IMR-90 (cell line): Measurements from ENCODE around the gene ARHGAP31. TPM values are rescaled to one million over a fixed set of nuclear protein-coding genes. Genes with fewer than 3 reads are reported as not detected.

ENCODE experiments used
- ATAC-seq: fragments of 200-7000 bp; cut with Tn5 transposase; 2 replicates; pipeline ENCODE4 v1.9.1; 2020; ENCODE audit warnings: low read depth, mild to moderate bottlenecking, moderate library complexity
- BruUV-seq: library from RNA; stranded (reverse); fragments of 400-500 nt; replicated peaks from 2 replicates; lab custom pipeline; 2021; lab: Mats Ljungman, UMichigan
- CTCF ChIA-PET: fragments of 300-600 bp; formaldehyde crosslinking; extraction: SDS; loops from one replicate; lab custom pipeline; 2021; ENCODE audit warnings: antibody characterized with exemption; lab: Yijun Ruan, JAX
- POLR2A ChIA-PET: fragments of 300-600 bp; sonication (Branson Sonifier 250); formaldehyde crosslinking; loops from one replicate; lab custom pipeline; 2022; ENCODE audit warnings: antibody characterized with exemption; ENCODE audit not compliant: unreplicated experiment; lab: Charles Lee
- DNase-seq: peaks from one replicate; pipeline ENCODE4 v3.0.0; 2013
- H2AFZ ChIP-seq: replicated peaks from 2 replicates; pipeline ENCODE3; 2013; ENCODE audit warnings: low read length, mild to moderate bottlenecking; ENCODE audit not compliant: poor library complexity
- H2AK5ac ChIP-seq: 2 replicates; pipeline ENCODE4 v1.6.1; 2013; ENCODE audit warnings: low read depth, low read length, inconsistent platforms
- H2AK9ac ChIP-seq: replicated peaks from 2 replicates; pipeline ENCODE3; 2013; ENCODE audit warnings: mild to moderate bottlenecking, low read depth, low read length, moderate library complexity; ENCODE audit not compliant: poor library complexity
- H2BK120ac ChIP-seq: 2 replicates; pipeline ENCODE4 v1.6.1; 2013; ENCODE audit warnings: low read depth, low read length, inconsistent platforms
- H2BK15ac ChIP-seq: 3 replicates; pipeline ENCODE4 v1.6.1; 2013; ENCODE audit warnings: low read depth, low read length, inconsistent platforms
- H2BK20ac ChIP-seq: 2 replicates; pipeline ENCODE4 v1.6.1; 2013; ENCODE audit warnings: low read depth, mild to moderate bottlenecking, inconsistent platforms, low read length, moderate library complexity
- H2BK5ac ChIP-seq: 2 replicates; pipeline ENCODE4 v1.6.1; 2013; ENCODE audit warnings: mild to moderate bottlenecking, low read depth, low read length, inconsistent platforms; ENCODE audit not compliant: poor library complexity, severe bottlenecking
- H3K14ac ChIP-seq: replicated peaks from 2 replicates; pipeline ENCODE4 v1.6.1; 2013; ENCODE audit warnings: low read depth, low read length, inconsistent platforms
- H3K18ac ChIP-seq: 2 replicates; pipeline ENCODE4 v1.6.1; 2013; ENCODE audit warnings: low read depth, low read length, control low read depth
- H3K23ac ChIP-seq: 2 replicates; pipeline ENCODE4 v1.6.1; 2013; ENCODE audit warnings: low read depth, low read length, inconsistent platforms
- H3K27ac ChIP-seq: 2 replicates; pipeline ENCODE4 v1.5.1; 2013; ENCODE audit warnings: mild to moderate bottlenecking, control low read depth, low read length; ENCODE audit not compliant: insufficient read depth
- H3K27me3 ChIP-seq: 2 replicates; pipeline ENCODE4 v1.6.1; 2013; ENCODE audit warnings: low read length; ENCODE audit not compliant: control insufficient read depth, insufficient read depth
- H3K36me3 ChIP-seq: 2 replicates; pipeline ENCODE4 v1.6.1; 2013; ENCODE audit warnings: low read length, mixed read lengths; ENCODE audit not compliant: control insufficient read depth, insufficient read depth
- H3K4ac ChIP-seq: 2 replicates; pipeline ENCODE4 v1.6.1; 2013; ENCODE audit warnings: low read depth, low read length, inconsistent platforms
- H3K4me1 ChIP-seq: 2 replicates; pipeline ENCODE4 v1.6.1; 2013; ENCODE audit warnings: low read length, mixed read lengths; ENCODE audit not compliant: control insufficient read depth, insufficient read depth
- H3K4me2 ChIP-seq: 2 replicates; pipeline ENCODE4 v1.6.1; 2013; ENCODE audit warnings: low read depth, mild to moderate bottlenecking, control low read depth, low read length, moderate library complexity
- H3K4me3 ChIP-seq: 2 replicates; pipeline ENCODE4 v1.5.1; 2013; ENCODE audit warnings: low read depth, mild to moderate bottlenecking, control low read depth, low read length, moderate library complexity; ENCODE audit not compliant: insufficient read depth
- H3K56ac ChIP-seq: 2 replicates; pipeline ENCODE4 v1.6.1; 2013; ENCODE audit warnings: low read length, inconsistent platforms; ENCODE audit not compliant: insufficient read depth; ENCODE audit errors: extremely low read depth
- H3K79me1 ChIP-seq, 2 experiments: 2 replicates each; pipeline ENCODE4 v1.6.1; 2013; ENCODE audit warnings: low read length in 2 of 2, inconsistent platforms in 1 of 2, low read depth in 1 of 2
- H3K9ac ChIP-seq: 2 replicates; pipeline ENCODE4 v1.6.1; 2013; ENCODE audit warnings: low read depth, low read length, control low read depth
- H3K9me1 ChIP-seq: 2 replicates; pipeline ENCODE4 v1.6.1; 2013; ENCODE audit warnings: low read length, inconsistent platforms; ENCODE audit not compliant: insufficient read depth
- H3K9me3 ChIP-seq: 2 replicates; pipeline ENCODE4 v1.6.1; 2013; ENCODE audit warnings: low read length; ENCODE audit not compliant: control insufficient read depth, insufficient read depth
- H4K20me1 ChIP-seq: 2 replicates; pipeline ENCODE4 v1.6.1; 2013; ENCODE audit warnings: low read length, inconsistent platforms; ENCODE audit not compliant: insufficient read depth
- H4K5ac ChIP-seq: 2 replicates; pipeline ENCODE4 v1.6.1; 2013; ENCODE audit warnings: mild to moderate bottlenecking, low read depth, low read length, control low read depth
- H4K8ac ChIP-seq, 2 experiments: 2 replicates each; pipeline ENCODE4 v1.6.1; 2013; ENCODE audit warnings: low read depth in 2 of 2, low read length in 2 of 2, control low read depth in 1 of 2, inconsistent platforms in 1 of 2
- H4K91ac ChIP-seq: 2 replicates; pipeline ENCODE4 v1.6.1; 2013; ENCODE audit warnings: low read depth, low read length, inconsistent platforms; ENCODE audit not compliant: insufficient read depth
- BHLHE40 ChIP-seq: fragments of 150-350 bp; IDR thresholded peaks from 2 replicates; pipeline ENCODE4 v1.6.1; 2016; ENCODE audit warnings: mild to moderate bottlenecking, low read depth, low read length
- CEBPB ChIP-seq: IDR thresholded peaks from 2 replicates; pipeline ENCODE4 v1.6.1; 2012; ENCODE audit warnings: low read depth, low read length, improper control_type of control experiment
- CHD1 ChIP-seq: IDR thresholded peaks from 2 replicates; pipeline ENCODE4 v1.6.1; 2012; ENCODE audit warnings: low read depth, low read length, improper control_type of control experiment
- CTCF ChIP-seq: conservative IDR thresholded peaks from 2 replicates; pipeline ENCODE4 v1.5.1; 2012; ENCODE audit warnings: mild to moderate bottlenecking, low read depth, low read length, improper control_type of control experiment
- FOS ChIP-seq: fragments of 150-350 bp; IDR thresholded peaks from 2 replicates; pipeline ENCODE4 v1.6.1; 2016; ENCODE audit warnings: low read depth, low read length
- MAFK ChIP-seq: IDR thresholded peaks from 2 replicates; pipeline ENCODE4 v1.6.1; 2012; ENCODE audit warnings: low read depth, low read length, improper control_type of control experiment
- MAZ ChIP-seq: IDR thresholded peaks from 2 replicates; pipeline ENCODE4 v1.6.1; 2012; ENCODE audit warnings: low read depth, mild to moderate bottlenecking, low read length, improper control_type of control experiment, moderate library complexity, borderline replicate concordance
- MXI1 ChIP-seq: IDR thresholded peaks from 2 replicates; pipeline ENCODE4 v1.6.1; 2012; ENCODE audit warnings: low read depth, mild to moderate bottlenecking, low read length, moderate library complexity, borderline replicate concordance
- NFE2L2 ChIP-seq: fragments of 150-350 bp; IDR thresholded peaks from 2 replicates; pipeline ENCODE4 v1.6.1; 2016; ENCODE audit warnings: low read depth, mild to moderate bottlenecking, low read length
- POLR2A ChIP-seq: IDR thresholded peaks from 2 replicates; pipeline ENCODE4 v1.6.1; 2012; ENCODE audit warnings: mild to moderate bottlenecking, low read depth, low read length
- RAD21 ChIP-seq: IDR thresholded peaks from 2 replicates; pipeline ENCODE4 v1.6.1; 2012; ENCODE audit warnings: low read length, improper control_type of control experiment
- RCOR1 ChIP-seq: IDR thresholded peaks from 2 replicates; pipeline ENCODE4 v1.6.1; 2012; ENCODE audit warnings: mild to moderate bottlenecking, low read length, improper control_type of control experiment; ENCODE audit not compliant: insufficient replicate concordance
- RFX5 ChIP-seq: IDR thresholded peaks from 2 replicates; pipeline ENCODE4 v1.8.0; 2012; ENCODE audit warnings: low read depth, mild to moderate bottlenecking, low read length, moderate library complexity
- SMC3 ChIP-seq: fragments of 150-350 bp; IDR thresholded peaks from 2 replicates; pipeline ENCODE4 v1.6.1; 2016; ENCODE audit warnings: low read depth, mild to moderate bottlenecking, antibody characterized with exemption, low read length, moderate library complexity
- USF2 ChIP-seq: fragments of 150-350 bp; IDR thresholded peaks from 2 replicates; pipeline ENCODE4 v1.6.1; 2017; ENCODE audit warnings: mild to moderate bottlenecking, antibody characterized with exemption, low read length, low read depth
- WGBS, 2 experiments: methylation state at CpG; one replicate each; pipeline versions ENCODE4 v1.1.5 to v1.1.7; 2013; ENCODE audit warnings: missing lambda C conversion rate in 2 of 2; ENCODE audit not compliant: insufficient read length in 1 of 2; ENCODE audit errors: extremely low coverage in 2 of 2; 5-methylcytosine and 5-hydroxymethylcytosine counted together
- dilution Hi-C: fragments of 300-500 bp; cut with HindIII; formaldehyde crosslinking; loops from one replicate; pipeline ENCODE4 v1.14.3; 2018; ENCODE audit warnings: low sequenced_read_pairs; ENCODE audit not compliant: unreplicated experiment
- in situ Hi-C: fragments of 300-500 bp; cut with MboI; formaldehyde crosslinking; loops from 3 replicates; pipeline ENCODE4 v1.14.3; 2019; ENCODE audit warnings: low sequenced_read_pairs, inconsistent platforms, mixed read lengths
- intact Hi-C: fragments of 100-400 bp; cut with micrococcal nuclease; formaldehyde crosslinking; loops from 2 replicates; pipeline ENCODE4 v1.10.0; 2022
- polyA plus RNA-seq, 3 experiments: library from polyadenylated mRNA; depleted of rRNA; stranded (reverse); fragments of >200 nt; gene quantifications; 2 replicates each; pipeline ENCODE4 v1.2.3, GENCODE V29; 2012; ENCODE audit warnings: low replicate concordance in 1 of 3
- total RNA-seq: library from RNA; depleted of rRNA; stranded (reverse); fragments of >200 nt; gene quantifications from 2 replicates; pipeline ENCODE4 v1.2.3, GENCODE V29; 2012

ARHGAP31 gene
- total and polyA plus RNA-seq, 2 of the 4 experiments (the other 2 are of a cell fraction): 6.6 to 7.7 TPM

- no peaks in the 10 kb centered on the region for H3K4me1 ChIP-seq
- no peaks in the 10 kb centered on the region; a peak in 1 of 4 replicates for H3K79me1 ChIP-seq
- CTCF ChIA-PET: no interaction called here
- WGBS, 2 experiments: 100% methylated on average over 1 of the region's 7 CpGs; no CpG with 5 or more reads in 1 of the 2 experiments
- H3K56ac ChIP-seq: no peak overlapping the region
- H3K9me3 ChIP-seq: no peaks in the 10 kb centered on the region
- POLR2A ChIA-PET: no interaction called here
- peaks cover 4% of the 10 kb centered on the region; the same call in 1 of the 2 replicates for H3K9me1 ChIP-seq
- no peak overlapping the region for H2BK15ac ChIP-seq
- ATAC-seq: no peak
- no peak overlapping the region for H4K91ac ChIP-seq
- H3K27ac ChIP-seq: no peak overlapping the region
- H3K18ac ChIP-seq: no peak overlapping the region
- no peak overlapping the region for H2AK9ac ChIP-seq
- no peak overlapping the region for H2BK120ac ChIP-seq
- H3K14ac ChIP-seq: no peak overlapping the region
- no peaks in the 10 kb centered on the region for H3K27me3 ChIP-seq
- TF ChIP-seq SMC3: no peak
- TF ChIP-seq MXI1: no peak
- TF ChIP-seq MAZ: no peak
- TF ChIP-seq MAFK: no peak
- TF ChIP-seq POLR2A: no peak
- no peak for TF ChIP-seq CHD1
- TF ChIP-seq NFE2L2: no peak
- no peak for TF ChIP-seq CEBPB
- TF ChIP-seq RCOR1: no peak
- no peak for TF ChIP-seq BHLHE40
- no peak for TF ChIP-seq RFX5
- no peak for TF ChIP-seq FOS
- TF ChIP-seq USF2: no peak
- TF ChIP-seq CTCF: no peak
- no peak for TF ChIP-seq RAD21
- H3K4me2 ChIP-seq: no peak overlapping the region
- no peak overlapping the region for H2AFZ ChIP-seq
- no peak overlapping the region for H3K23ac ChIP-seq
- no peak overlapping the region for H3K4me3 ChIP-seq
- no peak overlapping the region for H4K8ac ChIP-seq
- no peak overlapping the region for H4K5ac ChIP-seq
- H2BK5ac ChIP-seq: no peak overlapping the region
- intact Hi-C loops: no loop called here
- no peak for DNase-seq
- H3K36me3 ChIP-seq: peaks cover 12% of the 10 kb centered on the region
- dilution Hi-C loops: no loop called here
- in situ Hi-C loops: no loop called here
- BruUV-seq: no TSS peak
- no peak overlapping the region for H3K9ac ChIP-seq
- no peak overlapping the region for H3K4ac ChIP-seq
- H2BK20ac ChIP-seq: no peak overlapping the region
- H2AK5ac ChIP-seq: no peak overlapping the region
- H4K20me1 ChIP-seq: no peaks in the 10 kb centered on the region
Observed at GRCh38 chr3:119375106-119375505, 80.9 kb downstream of the ARHGAP31 start.
